Thyroid gland (tissue), 4 donors: ENCODE results near the gene PBXIP1.
"Not testable (repeated sequence)": the region's sequence is repeated elsewhere in the genome, so short reads cannot be mapped to it uniquely, and the experiment has no call there.

Experiments
- POLR2A ChIP-seq, 2 donors: fragments of 450-650 bp; IDR thresholded peaks; one replicate each; pipeline ENCODE4 v1.6.1; 2017; ENCODE audit warnings: antibody characterized with exemption in 2 of 2, mild to moderate bottlenecking in 2 of 2, moderate library complexity in 1 of 2
- TF ChIP-seq, protein P1 (sequence below), 6 experiments: fragments of 200-600 bp in 3 of 6; fragments of 450-650 bp in 3 of 6; sonication (generic) in 3 of 6; IDR thresholded peaks; one replicate each; pipeline ENCODE4 v1.5.1; 2016 to 2019; ENCODE audit warnings: antibody characterized with exemption in 6 of 6, mild to moderate bottlenecking in 2 of 6, inconsistent platforms in 1 of 6, moderate library complexity in 1 of 6

DNA sequence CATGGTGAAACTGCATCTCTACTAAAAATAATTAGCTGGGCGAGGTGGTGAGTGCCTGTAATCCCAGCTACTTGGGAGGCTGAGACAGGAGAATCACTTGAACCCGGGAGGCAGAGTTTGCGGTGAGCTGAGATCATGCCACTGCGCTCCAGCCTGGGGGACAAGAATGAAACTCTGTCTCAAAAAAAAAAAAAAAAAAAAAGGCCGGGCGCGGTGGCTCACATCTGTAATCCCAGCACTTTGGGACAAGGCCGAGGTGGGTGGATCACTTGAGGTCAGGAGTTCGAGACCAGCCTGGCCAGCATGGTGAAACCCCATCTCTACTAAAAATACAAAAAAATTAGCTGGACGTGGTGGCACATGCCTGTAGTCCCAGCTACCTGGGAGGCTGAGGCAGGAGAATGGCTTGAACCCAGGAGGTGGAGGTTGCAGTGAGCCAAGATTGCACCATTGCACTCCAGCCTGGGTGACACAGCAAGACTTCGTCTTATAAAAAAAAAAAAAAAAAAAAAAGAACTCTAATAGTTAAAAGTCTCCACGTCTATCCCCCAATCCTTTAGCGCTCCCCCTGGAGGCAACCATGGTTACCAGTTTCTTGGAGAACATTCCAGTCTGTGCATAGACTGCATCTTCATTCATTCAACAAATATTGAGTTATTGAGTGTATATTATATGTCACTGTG lies 39.5 kb upstream of the PBXIP1 start:
- TF ChIP-seq, protein P1, sequence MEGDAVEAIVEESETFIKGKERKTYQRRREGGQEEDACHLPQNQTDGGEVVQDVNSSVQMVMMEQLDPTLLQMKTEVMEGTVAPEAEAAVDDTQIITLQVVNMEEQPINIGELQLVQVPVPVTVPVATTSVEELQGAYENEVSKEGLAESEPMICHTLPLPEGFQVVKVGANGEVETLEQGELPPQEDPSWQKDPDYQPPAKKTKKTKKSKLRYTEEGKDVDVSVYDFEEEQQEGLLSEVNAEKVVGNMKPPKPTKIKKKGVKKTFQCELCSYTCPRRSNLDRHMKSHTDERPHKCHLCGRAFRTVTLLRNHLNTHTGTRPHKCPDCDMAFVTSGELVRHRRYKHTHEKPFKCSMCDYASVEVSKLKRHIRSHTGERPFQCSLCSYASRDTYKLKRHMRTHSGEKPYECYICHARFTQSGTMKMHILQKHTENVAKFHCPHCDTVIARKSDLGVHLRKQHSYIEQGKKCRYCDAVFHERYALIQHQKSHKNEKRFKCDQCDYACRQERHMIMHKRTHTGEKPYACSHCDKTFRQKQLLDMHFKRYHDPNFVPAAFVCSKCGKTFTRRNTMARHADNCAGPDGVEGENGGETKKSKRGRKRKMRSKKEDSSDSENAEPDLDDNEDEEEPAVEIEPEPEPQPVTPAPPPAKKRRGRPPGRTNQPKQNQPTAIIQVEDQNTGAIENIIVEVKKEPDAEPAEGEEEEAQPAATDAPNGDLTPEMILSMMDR (IDR thresholded peaks at IDR 0.05): peak in 2 of 6 experiments; percentile 27 to 35
- TF ChIP-seq POLR2A (IDR thresholded peaks at IDR 0.05): not testable (repeated sequence)
